Lung (tissue), 12 donors: ENCODE results near the gene ARL5C. TPM values are rescaled to one million over a fixed set of nuclear protein-coding genes. Genes with fewer than 3 reads are reported as not detected.

Source experiments
- ATAC-seq: fragments of 200-7000 bp; cut with Tn5 transposase; one replicate; pipeline ENCODE4 v1.9.1; 2020; ENCODE audit warnings: moderate number of reproducible peaks; ENCODE audit not compliant: insufficient read depth, low FRiP score
- DNase-seq, 3 donors: peaks; one replicate each; pipeline ENCODE4 v3.0.0-alpha.2; 2013 to 2017
- H3K27ac ChIP-seq, 2 donors: one replicate each; pipeline ENCODE4 v1.5.1; 2013; ENCODE audit warnings: mild to moderate bottlenecking in 2 of 2, moderate library complexity in 2 of 2, control low read depth in 1 of 2, inconsistent platforms in 1 of 2, low read depth in 1 of 2, low read length in 1 of 2
- H3K27me3 ChIP-seq, 3 donors: one replicate each; pipeline ENCODE4 v1.5.1; 2013; ENCODE audit warnings: low read length in 2 of 3; ENCODE audit not compliant: control insufficient read depth in 3 of 3, insufficient read depth in 3 of 3
- H3K36me3 ChIP-seq, 4 donors: one replicate each; pipeline ENCODE4 v1.5.1; 2013; ENCODE audit warnings: low read length in 4 of 4, mild to moderate bottlenecking in 1 of 4, moderate library complexity in 1 of 4; ENCODE audit not compliant: control insufficient read depth in 4 of 4, insufficient read depth in 4 of 4
- H3K4me1 ChIP-seq, 5 donors: one replicate each; pipeline ENCODE4 v1.5.1; 2013; ENCODE audit warnings: low read length in 5 of 5, mild to moderate bottlenecking in 2 of 5, moderate library complexity in 1 of 5; ENCODE audit not compliant: control insufficient read depth in 5 of 5, insufficient read depth in 5 of 5
- H3K4me3 ChIP-seq: one replicate; pipeline ENCODE4 v1.5.1; 2013; ENCODE audit warnings: mild to moderate bottlenecking, control low read depth, moderate library complexity
- H3K9ac ChIP-seq, 2 donors: one replicate each; pipeline ENCODE4 v1.5.1; 2013; ENCODE audit warnings: low read length in 2 of 2, control low read depth in 1 of 2; ENCODE audit not compliant: insufficient read depth in 1 of 2
- H3K9me3 ChIP-seq, 4 donors: one replicate each; pipeline ENCODE4 v1.5.1; 2013; ENCODE audit warnings: low read length in 3 of 4, mild to moderate bottlenecking in 1 of 4, moderate library complexity in 1 of 4; ENCODE audit not compliant: control insufficient read depth in 4 of 4, insufficient read depth in 3 of 4
- CTCF ChIP-seq: IDR thresholded peaks from 2 replicates; pipeline ENCODE4 v1.5.1; 2012; ENCODE audit warnings: mild to moderate bottlenecking; ENCODE audit errors: control extremely low read depth, extremely low read depth
- WGBS, 2 donors: extraction: QIAGEN DNeasy Blood & Tissue Kit; methylation state at CpG; one replicate each; pipeline ENCODE4 v1.1.7; 2013; 5-methylcytosine and 5-hydroxymethylcytosine counted together
- polyA plus RNA-seq, 2 donors: library from polyadenylated mRNA; stranded (reverse); fragments of 200-250 nt; gene quantifications; one replicate each; pipeline ENCODE4 v1.2.1, GENCODE V29; 2013
- total RNA-seq, 2 donors: library from RNA; depleted of rRNA in 1 of 2; stranded (reverse); fragments of >200 nt in 1 of 2; gene quantifications; one replicate each; pipeline ENCODE4 v1.2.1, GENCODE V29; 2014 to 2021
- donor health status: control.
- donor health status: control.
- donor health status: Bipolar disorder and iron deficiency.
- donor health status: healthy.
- donor health status: DM: yes; HTN: yes; CAD: no.

ARL5C gene
- total and polyA plus RNA-seq, 4 donors = not detected

- Histone ChIP-seq H3K27ac (peak overlapping the region in 1 of 2 donors; percentile 80), H3K4me3 (no peak overlapping the region), H3K9ac (no peak overlapping the region), H3K4me1 (peaks cover 3 to 52% (median 9%) of the 10 kb centered on the region in 5 donors), H3K36me3 (peaks cover 10 to 19% (median 17%) of the 10 kb centered on the region in 4 donors), H3K27me3 (no peaks in the 10 kb centered on the region), H3K9me3 (no peaks in the 10 kb centered on the region)
- no peak for TF ChIP-seq CTCF
- WGBS, 2 donors = 70 to 82% methylated on average over 4 of the region's 4 CpGs
- DNase-seq (no peak), ATAC-seq (no peak)
These were observed 32.2 kb upstream of the ARL5C start for GRCh38 chr17:39198186-39198566.

GRCh38 chr17:39197380-39198185, 31.6 kb upstream of the ARL5C start, which contains the start of gene CACNB1:
Gene CACNB1 (minus strand): TSS chr17:39197669. CDS start chr17:39197495, 174 bp downstream.
- TF ChIP-seq CTCF = no peak
- Histone ChIP-seq H3K27ac (peak within 1 kb of the TSS; percentile 27 to 80), H3K9me3 (no peaks in the 10 kb centered on the region), H3K4me1 (peaks cover 3 to 52% (median 9%) of the 10 kb centered on the region in 5 donors), H3K27me3 (no peaks in the 10 kb centered on the region), H3K4me3 (peak within 1 kb of the TSS; percentile 75), H3K36me3 (peaks cover 6 to 18% (median 15%) of the 10 kb centered on the region in 4 donors), H3K9ac (no peak within 1 kb of the TSS)
- DNase-seq = peak; percentile 87 to 90 (median 90)
- ATAC-seq = peak; percentile 58
- WGBS, 2 donors = 1% methylated on average over 43 to 55 of the region's 55 CpGs

GRCh38 chr17:39196808-39197291, 30.9 kb upstream of the ARL5C start:
- Histone ChIP-seq H3K4me3 (peak overlapping the region; percentile 75), H3K36me3 (peaks cover 1 to 19% (median 12%) of the 10 kb centered on the region in 4 donors), H3K4me1 (peaks cover 3 to 49% (median 9%) of the 10 kb centered on the region in 5 donors), H3K27ac (peak overlapping the region in 1 of 2 donors; percentile 80), H3K27me3 (no peaks in the 10 kb centered on the region), H3K9me3 (no peaks in the 10 kb centered on the region), H3K9ac (no peak overlapping the region)
- ATAC-seq (peak; percentile 30), DNase-seq (no peak)
- WGBS, 2 donors = 1 to 2% methylated on average over 23 to 30 of the region's 30 CpGs
- no peak for TF ChIP-seq CTCF
